K562 (cell line): ENCODE data around the gene AKAP12. TPM values are rescaled to one million over a fixed set of nuclear protein-coding genes. Genes with fewer than 3 reads are reported as not detected.

Source experiments
- ARID3B ChIP-seq: fragments of 250-450 bp; sonication (Bioruptor Pico); IDR thresholded peaks from 2 replicates; pipeline ENCODE4 v1.4.0; 2020; ENCODE audit warnings: borderline replicate concordance
- ATF4 ChIP-seq: fragments of 450-650 bp; formaldehyde crosslinking; IDR thresholded peaks from 2 replicates; pipeline ENCODE4 v1.4.0; 2022; ENCODE audit warnings: mild to moderate bottlenecking, moderate library complexity
- BACH1 ChIP-seq: fragments of 200-800 bp; sonication (Bioruptor generic); IDR thresholded peaks from 2 replicates; pipeline ENCODE4 v1.6.1; 2016; ENCODE audit warnings: missing genetic modification characterization, missing compliant biosample characterization
- CEBPG ChIP-seq, 3 experiments: fragments of 200-800 bp in 1 of 3; sonication (Bioruptor generic) in 1 of 3; sonication (generic) in 1 of 3; formaldehyde crosslinking in 1 of 3; IDR thresholded peaks in 2 of 3; conservative IDR thresholded peaks in 1 of 3; 2 replicates each; pipeline versions ENCODE4 v1.6.1 to v1.8.0; 2016 to 2022; ENCODE audit warnings: missing compliant biosample characterization in 2 of 3, missing genetic modification characterization in 2 of 3, mild to moderate bottlenecking in 1 of 3, missing genetic modification reagents in 1 of 3
- GABPA ChIP-seq: fragments of 200-800 bp; sonication (Bioruptor generic); conservative IDR thresholded peaks from 2 replicates; pipeline ENCODE4 v1.6.1; 2016; ENCODE audit warnings: low read depth, missing genetic modification characterization, missing compliant biosample characterization
- HBP1 ChIP-seq: fragments of 450-650 bp; formaldehyde crosslinking; IDR thresholded peaks from 2 replicates; pipeline ENCODE4 v1.4.0; 2022; ENCODE audit warnings: missing genetic modification characterization
- HDAC2 ChIP-seq: fragments of 450-650 bp; IDR thresholded peaks from 2 replicates; pipeline ENCODE4 v1.6.1; 2016; ENCODE audit warnings: mild to moderate bottlenecking
- JUND ChIP-seq, 2 experiments: IDR thresholded peaks; 2 replicates in 1 of 2; 3 replicates in 1 of 2; pipeline ENCODE4 v1.6.1; 2011; ENCODE audit warnings: borderline replicate concordance in 2 of 2, low read depth in 2 of 2, low read length in 2 of 2, improper control_type of control experiment in 1 of 2, missing biosample characterization in 1 of 2, missing genetic modification characterization in 1 of 2, missing genetic modification reagents in 1 of 2
- MAX ChIP-seq: sonication (generic); formaldehyde crosslinking; IDR thresholded peaks from 2 replicates; pipeline ENCODE4 v1.9.0; 2022; ENCODE audit warnings: mild to moderate bottlenecking, missing genetic modification reagents
- MEF2A ChIP-seq: IDR thresholded peaks from 2 replicates; pipeline ENCODE4 v1.6.1; 2011; ENCODE audit warnings: low read depth, mild to moderate bottlenecking, low read length, moderate library complexity; ENCODE audit not compliant: control insufficient read depth
- NFE2L1 ChIP-seq: fragments of 450-650 bp; IDR thresholded peaks from 2 replicates; pipeline ENCODE4 v1.6.1; 2016; ENCODE audit warnings: missing genetic modification characterization, low read depth, mild to moderate bottlenecking, missing compliant biosample characterization, moderate library complexity, borderline replicate concordance
- NFRKB ChIP-seq: fragments of 450-650 bp; IDR thresholded peaks from 2 replicates; pipeline ENCODE4 v1.6.1; 2016; ENCODE audit warnings: low read depth
- PHF20 ChIP-seq: fragments of 450-650 bp; IDR thresholded peaks from 2 replicates; pipeline ENCODE4 v1.6.1; 2018; ENCODE audit not compliant: partially characterized antibody
- PTTG1 ChIP-seq: fragments of 450-650 bp; IDR thresholded peaks from 2 replicates; pipeline ENCODE4 v1.6.1; 2016; ENCODE audit warnings: low read depth, mild to moderate bottlenecking, missing genetic modification characterization, missing compliant biosample characterization
- RBM25 ChIP-seq: fragments of 200-400 bp; formaldehyde crosslinking; IDR thresholded peaks from 2 replicates; pipeline ENCODE4 v1.6.1; 2018; ENCODE audit warnings: low read length, low read depth, moderate library complexity; ENCODE audit not compliant: severe bottlenecking
- SRF ChIP-seq, 2 experiments: fragments of 250-450, 450-650 bp in 1 of 2; sonication (Bioruptor Pico) in 1 of 2; sonication (generic) in 1 of 2; formaldehyde crosslinking; IDR thresholded peaks; 2 replicates each; pipeline versions ENCODE4 v1.5.0 to v1.5.1; 2020 to 2022; ENCODE audit warnings: mild to moderate bottlenecking in 1 of 2, missing genetic modification reagents in 1 of 2
- TSC22D4 ChIP-seq: fragments of 450-650 bp; IDR thresholded peaks from 2 replicates; pipeline ENCODE4 v1.6.1; 2016; ENCODE audit warnings: missing genetic modification characterization, missing biosample characterization, control low read depth
- XRCC5 ChIP-seq: fragments of 200-400 bp; formaldehyde crosslinking; IDR thresholded peaks from 2 replicates; pipeline ENCODE4 v1.6.1; 2017; ENCODE audit warnings: low read depth, mild to moderate bottlenecking, low read length
- ZNF57 ChIP-seq: fragments of 450-650 bp; formaldehyde crosslinking; IDR thresholded peaks from 2 replicates; pipeline ENCODE4 v1.4.0; 2020; ENCODE audit warnings: mild to moderate bottlenecking, moderate library complexity
- ZNF75A ChIP-seq: fragments of 450-650 bp; formaldehyde crosslinking; IDR thresholded peaks from 2 replicates; pipeline ENCODE4 v1.4.0; 2020; ENCODE audit warnings: mild to moderate bottlenecking
- polyA plus RNA-seq, 8 experiments: library from polyadenylated mRNA; depleted of rRNA in 4 of 8; stranded (reverse) in 5 of 8; unstranded in 3 of 8; fragments of >200 nt; fragmentation: Nextera tagmentation in 2 of 8; fragmentation: Illumina TruSeq in 1 of 8; extraction: Ambion mirVana in 2 of 8; extraction: Trizol in 1 of 8; gene quantifications; 2 replicates each; pipeline versions ENCODE4 v1.2.1 to v1.2.3, GENCODE V29; 2011 to 2014; ENCODE audit warnings: inconsistent platforms in 1 of 8, missing spikeins in 1 of 8
- total RNA-seq, 7 experiments: library from RNA; depleted of rRNA in 6 of 7; stranded (reverse); fragments of >200 nt in 6 of 7; fragmentation: Illumina TruSeq in 2 of 7; extraction: Trizol in 2 of 7; gene quantifications; 2 replicates each; pipeline versions ENCODE4 v1.2.1 to v1.2.3, GENCODE V29; 2011 to 2021; ENCODE audit warnings: low replicate concordance in 1 of 7

Gene AKAP12
- total and polyA plus RNA-seq, 9 of the 15 experiments (the other 6 are each of a cell fraction or from before 2014, with no cell fraction given): 0.08 to 2.0 (median 0.62) TPM

- TF ChIP-seq TSC22D4 (no peak), ZNF75A (no peak), RBM25 (no peak), HDAC2 (no peak), MEF2A (no peak), GABPA (tag) (peak; percentile 47; the same call in 1 of the 2 replicates), ATF4 (CRISPR knock-in tag) (0 out of 2 replicates have a peak, but pooled peaks have one; percentile 20), HBP1 (CRISPR knock-in tag) (no peak), NFE2L1 (no peak), JUND (IDR thresholded peaks at IDR 0.05; ENCODE audit: borderline replicate concordance, low read depth, low read length) (peak; percentile 56), JUND (tag; IDR thresholded peaks at IDR 0.05; ENCODE audit: borderline replicate concordance, low read depth, low read length) (peak; percentile 52; the same call in 1 of the 3 replicates), BACH1 (tag) (no peak), CEBPG (CRISPR knock-in tag; IDR thresholded peaks at IDR 0.05) (peak; percentile 79), CEBPG (tag; conservative IDR thresholded peaks at IDR 0.05 in 1 of 2, IDR thresholded peaks at IDR 0.05 in 1 of 2) (peak; percentile 50 to 76; a peak in 2 of 4 replicates), ZNF57 (CRISPR knock-in tag) (no peak), PTTG1 (tag) (no peak), PHF20 (no peak), ARID3B (CRISPR knock-in tag) (no peak), SRF (CRISPR knock-in tag; IDR thresholded peaks at IDR 0.05) (peak in 1 of 2 experiments; percentile 48; a peak in 1 of 4 replicates), XRCC5 (no peak), NFRKB (0 out of 2 replicates have a peak, but pooled peaks have one; percentile 34), MAX (no peak)
Measured at GRCh38 chr6:151374036-151374683, 134.4 kb downstream of the AKAP12 start (continued).
